AG08396 (cell line): Measurements from ENCODE around the gene MAN1A1.

Source experiments
- DNase-seq: peaks from one replicate; pipeline ENCODE4 v3.0.0; 2012; ENCODE audit warnings: low spot score, mixed read lengths

Gene MAN1A1

DNA sequence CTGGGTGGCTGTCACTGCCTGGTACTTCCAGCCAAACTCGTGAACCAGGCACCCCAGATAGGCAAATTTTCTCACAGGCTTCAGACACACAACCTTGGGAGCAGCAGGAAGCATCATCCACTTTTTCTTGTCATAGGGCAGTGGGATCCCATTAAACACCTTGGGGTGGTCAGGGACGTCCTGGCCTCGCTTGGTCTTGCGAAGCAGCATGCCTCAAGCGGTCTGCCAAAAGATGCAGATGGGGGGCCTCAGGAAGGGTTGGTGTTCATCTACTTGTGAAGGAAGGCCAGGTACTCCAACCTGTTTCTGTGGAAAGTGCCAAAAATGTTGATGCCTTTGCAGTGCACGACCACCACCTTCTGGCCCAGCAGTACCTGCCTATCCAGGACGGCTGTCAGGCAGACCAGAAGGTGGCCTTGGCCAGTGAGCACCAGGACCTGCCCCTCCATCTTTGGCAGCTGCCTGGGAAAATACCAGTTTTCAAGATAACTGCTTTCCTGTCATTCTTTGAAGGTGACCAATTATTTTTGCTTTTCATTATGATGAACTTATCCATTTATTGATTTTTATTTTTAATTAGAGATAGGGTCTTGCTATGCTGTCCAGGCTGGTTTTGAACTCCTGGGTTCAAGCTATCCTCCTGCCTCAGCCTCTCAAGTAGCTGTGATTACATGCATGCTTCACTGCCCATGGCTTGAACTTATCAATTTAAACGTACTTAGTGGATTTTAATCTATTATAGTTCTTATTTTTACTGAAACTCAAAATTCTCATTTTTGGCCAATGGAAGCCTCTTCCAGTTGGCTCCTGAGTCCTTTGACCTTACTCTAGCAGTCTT is 80.1 kb downstream of the MAN1A1 start:
- DNase-seq: no peak

- no peak for DNase-seq
Measured at GRCh38 chr6:119267126-119267905, 82.2 kb downstream of the MAN1A1 start.

DNA sequence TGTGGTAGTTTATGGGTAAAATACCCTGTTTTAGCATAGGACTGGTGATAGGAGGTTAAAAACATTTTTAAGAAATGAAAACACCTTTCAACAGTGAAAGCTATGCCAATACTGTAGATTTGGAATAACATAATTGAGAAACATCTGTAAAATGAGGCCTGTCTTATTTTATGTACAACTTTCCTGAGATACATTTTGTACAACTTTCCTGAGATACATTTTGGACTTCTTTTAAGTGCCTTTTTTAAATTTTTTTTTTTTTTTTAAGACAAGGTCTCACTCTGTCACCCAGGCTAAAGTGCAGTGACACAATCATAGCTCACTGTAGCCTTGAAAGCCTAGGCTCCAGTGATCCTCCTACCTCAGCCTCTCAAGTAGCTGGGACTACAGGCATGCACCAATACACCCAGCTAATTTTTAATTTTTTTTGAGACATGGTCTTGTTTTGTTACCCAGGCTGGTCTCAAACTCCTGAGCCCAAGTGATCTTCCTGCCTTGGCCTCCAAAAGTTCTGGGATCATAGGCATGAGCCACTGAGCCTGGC is 84.6 kb downstream of the MAN1A1 start:
- no peak for DNase-seq

DNA sequence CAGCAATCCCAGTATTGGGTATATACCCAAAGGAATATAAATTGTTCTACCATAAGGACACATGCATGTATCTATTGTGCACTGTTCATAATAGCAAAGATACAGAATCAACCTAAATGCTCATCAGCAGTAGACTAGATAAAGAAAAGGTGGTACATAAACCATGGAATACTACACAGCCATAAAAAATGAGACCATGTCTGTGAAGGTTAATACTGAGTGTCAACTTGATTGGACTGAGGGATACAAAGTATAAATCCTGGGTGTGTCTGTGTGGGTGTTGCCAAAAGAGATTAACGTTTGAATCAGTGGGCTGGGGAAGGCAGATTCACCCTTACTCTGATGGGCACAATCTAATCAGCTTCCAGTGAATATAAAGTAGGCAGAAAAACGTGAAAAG is 86.9 kb downstream of the MAN1A1 start:
- DNase-seq: no peak

- no peak for DNase-seq
Measured at GRCh38 chr6:119261944-119262284, 87.6 kb downstream of the MAN1A1 start.

GRCh38 chr6:119259027-119259426 is 90.5 kb downstream of the MAN1A1 start:
- DNase-seq: no peak

GRCh38 chr6:119257726-119258125 is 91.8 kb downstream of the MAN1A1 start:
- DNase-seq: no peak

- no peak for DNase-seq
Measured at GRCh38 chr6:119256978-119257462, 92.5 kb downstream of the MAN1A1 start.

GRCh38 chr6:119256392-119256791 is 93.2 kb downstream of the MAN1A1 start:
- DNase-seq: no peak

DNA sequence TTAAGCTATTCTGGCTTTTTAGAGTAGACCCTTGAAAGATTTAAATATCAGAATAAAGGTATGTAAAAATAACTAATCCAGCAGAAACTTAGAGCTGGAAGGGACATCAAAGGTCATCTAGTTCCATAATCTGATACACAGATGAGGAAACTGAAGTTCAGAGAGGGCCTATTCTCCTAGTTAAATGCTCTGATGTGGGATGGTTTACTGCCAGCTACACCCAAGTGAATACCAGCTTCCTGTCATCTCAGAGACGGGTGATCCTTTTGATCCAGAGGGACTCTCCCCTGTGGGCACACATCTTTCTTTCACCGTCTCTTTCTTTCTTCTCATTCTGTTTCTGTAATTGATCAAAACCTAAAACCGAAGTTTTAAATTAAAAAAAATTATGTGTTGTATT is 94.1 kb downstream of the MAN1A1 start:
- DNase-seq: no peak

GRCh38 chr6:119250036-119250435 is 99.5 kb downstream of the MAN1A1 start:
- DNase-seq: no peak

DNA sequence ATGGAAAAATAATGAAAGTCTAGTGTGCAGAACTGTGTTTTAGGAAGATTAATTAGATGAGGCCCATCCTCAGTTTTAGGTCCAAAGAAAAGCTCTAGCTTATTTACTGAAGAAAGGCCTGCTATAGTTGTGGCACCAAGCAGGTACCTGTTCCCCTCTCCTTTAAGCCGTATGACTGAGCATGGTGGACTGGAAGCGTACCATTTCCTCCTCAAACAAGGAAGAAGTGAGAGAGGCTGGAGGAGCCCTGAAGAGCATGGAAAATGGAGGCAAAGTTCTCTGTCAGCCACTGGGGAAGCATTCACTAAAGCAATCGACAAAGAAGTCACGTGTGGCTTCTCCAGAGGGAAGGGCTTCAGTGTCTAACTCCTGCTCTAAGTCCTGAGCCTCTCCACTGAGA is 100.2 kb downstream of the MAN1A1 start:
- DNase-seq: no peak

DNA sequence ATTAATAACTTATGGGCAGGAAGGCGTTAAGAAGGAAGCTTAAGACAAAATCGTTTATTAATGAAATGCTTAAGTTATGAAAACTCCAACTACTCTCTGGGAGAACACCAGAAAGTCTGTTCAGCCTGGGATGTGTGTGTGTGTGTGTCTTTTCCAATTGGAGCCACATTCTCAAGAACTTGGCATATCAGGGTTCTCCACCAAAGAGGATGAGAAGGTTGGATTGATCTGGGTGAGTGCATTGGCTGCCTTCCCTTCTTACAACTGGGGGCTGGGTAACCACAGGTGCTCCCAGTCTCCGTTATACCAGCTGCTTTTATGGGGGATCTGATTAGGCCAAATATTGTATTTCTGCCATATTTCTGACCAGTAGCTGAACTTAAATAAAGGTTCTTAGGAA is 102.1 kb downstream of the MAN1A1 start:
- DNase-seq: no peak

DNA sequence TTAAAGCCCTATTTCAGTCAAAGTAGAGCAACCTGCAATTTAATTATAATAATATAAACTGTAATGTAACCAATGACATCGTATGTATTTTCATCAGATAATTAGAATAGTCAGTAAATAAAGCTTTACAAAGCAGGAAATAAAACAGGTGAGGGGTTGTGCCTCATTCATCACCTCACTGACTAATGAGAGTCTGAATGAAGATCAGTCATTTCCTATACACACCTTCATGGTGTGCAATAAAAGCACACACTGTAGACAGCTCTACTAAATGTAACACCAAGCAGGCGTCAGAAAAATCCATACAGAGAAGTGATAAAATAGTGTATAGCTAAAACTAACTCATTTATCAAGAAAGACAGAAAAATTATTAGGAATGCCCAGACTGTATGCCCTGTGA is 105.9 kb downstream of the MAN1A1 start:
- no peak for DNase-seq

DNA sequence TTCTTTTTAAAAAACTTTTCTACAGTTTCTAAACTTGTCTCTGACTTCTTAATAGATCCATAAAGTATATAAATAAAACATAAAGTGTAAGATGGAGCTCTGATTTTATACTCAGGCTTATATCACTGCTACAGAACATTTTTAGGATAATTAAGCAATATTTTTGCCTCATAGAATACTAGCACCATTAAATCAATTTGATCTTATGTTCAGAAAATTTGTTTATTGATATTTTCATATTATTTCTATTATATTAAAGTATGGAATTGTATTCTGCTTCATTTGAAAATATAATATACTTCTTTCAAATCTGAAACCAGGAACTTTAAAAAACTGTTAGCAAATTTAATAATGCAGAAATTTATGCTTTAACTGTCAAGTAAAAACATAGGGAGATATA is 106.5 kb downstream of the MAN1A1 start:
- DNase-seq: no peak

GRCh38 chr6:119241540-119242309 is 107.8 kb downstream of the MAN1A1 start:
- no peak for DNase-seq

- peak; percentile 12 for DNase-seq
Measured at GRCh38 chr6:119241111-119241465, 108.5 kb downstream of the MAN1A1 start.

DNA sequence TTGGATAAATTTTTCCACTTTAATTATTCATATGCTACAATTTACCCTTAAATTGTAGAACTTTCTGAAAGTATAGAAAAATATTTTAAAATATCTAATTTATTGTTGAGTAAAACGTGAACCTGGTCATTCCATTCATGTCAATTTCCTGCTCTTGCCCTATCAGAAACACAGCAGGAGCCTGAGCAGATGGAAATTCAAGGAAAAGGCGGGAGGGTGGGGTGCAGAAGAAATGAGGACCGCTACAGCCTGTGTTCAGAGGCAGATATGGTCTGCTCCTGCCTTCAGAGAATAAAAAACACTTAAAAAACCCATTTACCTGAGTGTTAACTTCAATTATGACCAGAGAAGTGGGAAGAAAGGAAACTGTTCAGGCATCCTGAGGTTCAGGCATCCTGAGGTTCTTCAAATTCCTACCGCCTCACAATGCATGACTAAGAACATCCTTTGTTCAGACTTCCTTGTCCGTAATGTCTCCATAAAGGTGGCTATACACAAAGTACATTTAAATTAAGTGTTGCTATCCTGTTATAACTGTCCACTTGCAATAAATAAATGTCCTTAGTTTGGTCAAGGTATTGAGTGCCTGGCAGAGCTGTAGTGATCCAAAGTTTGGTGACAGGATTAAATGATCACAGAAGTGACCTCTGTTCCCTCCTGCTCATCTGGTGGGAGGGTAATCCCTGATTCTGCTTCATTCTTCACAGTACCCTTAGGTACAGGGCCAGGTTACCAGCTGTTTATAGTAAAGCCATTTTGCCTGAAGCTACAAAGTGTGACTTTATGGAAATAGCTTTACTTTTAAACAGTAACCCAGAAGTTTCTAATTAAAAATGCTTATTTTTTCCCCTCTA is 109.1 kb downstream of the MAN1A1 start:
- DNase-seq: no peak

DNA sequence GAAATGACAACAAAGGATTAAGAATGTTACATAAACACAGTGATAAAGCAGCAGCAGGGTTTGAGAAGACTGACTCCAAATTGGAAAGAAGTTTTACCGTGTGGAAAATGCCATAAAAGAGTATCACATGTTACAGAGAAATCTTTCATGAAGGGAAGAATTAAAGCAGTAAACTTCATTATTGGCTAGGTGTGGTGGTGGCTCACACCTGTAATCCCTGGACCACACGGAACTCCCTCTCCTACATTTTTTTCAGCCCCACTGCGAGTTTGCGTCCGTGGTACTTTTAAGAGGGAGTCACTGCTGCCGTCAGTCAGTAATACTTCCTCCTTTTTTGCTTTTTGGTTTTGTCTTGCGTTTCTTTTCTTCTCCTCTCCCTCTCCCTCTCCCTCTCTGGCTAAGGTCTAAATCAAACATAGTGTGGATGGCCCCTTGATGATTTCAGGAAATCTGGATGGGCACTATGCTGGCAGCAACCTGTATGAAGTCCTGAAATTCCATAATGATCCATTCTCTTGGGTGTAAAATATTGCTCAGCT is 112.3 kb downstream of the MAN1A1 start:
- no peak for DNase-seq

GRCh38 chr6:119234941-119235340 is 114.6 kb downstream of the MAN1A1 start:
- DNase-seq: no peak

- DNase-seq: no peak
Measured at GRCh38 chr6:119234457-119234856, 115.1 kb downstream of the MAN1A1 start.
